DMS 273 (cell line): ENCODE data around the gene CREBRF.
"Not testable (repeated sequence)": the region's sequence is repeated elsewhere in the genome, so short reads cannot be mapped to it uniquely, and the experiment has no call there.

ENCODE experiments used
- DNase-seq: peaks from one replicate; lab custom pipeline; 2025; ENCODE audit not compliant: unreplicated experiment; lab: John Stamatoyannopoulos, UW

Gene CREBRF

DNA sequence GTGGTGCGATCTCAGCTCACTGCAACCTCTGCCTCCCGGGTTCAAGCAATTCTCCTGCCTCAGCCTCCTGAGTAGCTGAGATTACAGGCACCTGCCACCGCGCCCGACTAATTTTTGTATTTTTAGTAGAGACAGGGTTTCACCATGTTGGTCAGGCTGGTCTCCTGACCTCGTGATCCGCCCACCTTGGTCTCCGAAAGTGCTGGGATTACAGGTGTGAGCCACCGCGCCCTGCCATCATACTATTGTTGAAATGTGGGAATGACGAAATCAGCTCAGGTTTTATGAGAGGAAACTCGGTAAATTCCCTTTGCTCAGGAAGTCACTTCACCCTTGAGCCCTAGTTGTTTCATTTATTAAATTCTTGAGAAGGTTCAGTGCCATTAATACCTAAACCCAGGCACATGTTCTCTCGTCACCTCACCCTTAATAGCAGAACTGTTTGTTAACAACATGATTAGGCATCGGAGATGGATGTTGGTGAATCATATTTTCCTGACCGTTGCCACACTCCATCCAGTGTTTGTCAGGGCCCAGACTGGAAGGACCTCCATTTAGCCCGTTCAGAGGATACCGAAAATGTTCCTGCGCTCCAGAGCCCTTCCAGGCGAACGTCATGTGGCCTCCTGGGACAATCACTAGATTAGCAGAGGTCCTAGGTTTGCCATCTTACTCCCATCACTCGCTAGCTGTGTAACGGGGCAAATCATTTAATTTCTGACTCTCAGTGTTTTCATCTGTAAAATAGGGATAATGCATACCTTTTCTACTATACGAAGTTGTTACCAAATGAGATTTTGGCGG is 20.0 kb upstream of the CREBRF start:
- DNase-seq, result no peak

GRCh38 chr5:173039188-173039587 is 17.0 kb upstream of the CREBRF start:
- no peak for DNase-seq

GRCh38 chr5:173039964-173040363 is 16.2 kb upstream of the CREBRF start:
- no peak for DNase-seq

- no peak for DNase-seq
Observed at GRCh38 chr5:173041881-173042762, 14.0 kb upstream of the CREBRF start.

DNA sequence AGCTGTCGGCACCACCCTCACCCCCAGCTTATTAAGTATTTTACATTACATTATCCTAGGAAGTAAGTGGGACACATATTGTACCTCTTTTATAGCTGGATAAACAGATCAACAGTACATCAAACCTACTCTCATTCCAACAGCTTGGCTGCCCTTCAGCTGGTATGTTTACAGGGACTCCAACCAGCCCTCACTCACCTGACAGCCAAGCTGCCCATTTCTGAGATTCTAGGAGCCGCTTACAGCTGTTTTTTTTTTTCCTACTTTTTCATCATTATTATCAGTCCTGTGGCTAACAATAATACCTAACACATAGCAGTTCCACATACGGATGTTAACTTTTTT is 13.4 kb upstream of the CREBRF start:
- DNase-seq, result no peak

GRCh38 chr5:173045474-173045873 is 10.7 kb upstream of the CREBRF start:
- DNase-seq, result no peak

DNA sequence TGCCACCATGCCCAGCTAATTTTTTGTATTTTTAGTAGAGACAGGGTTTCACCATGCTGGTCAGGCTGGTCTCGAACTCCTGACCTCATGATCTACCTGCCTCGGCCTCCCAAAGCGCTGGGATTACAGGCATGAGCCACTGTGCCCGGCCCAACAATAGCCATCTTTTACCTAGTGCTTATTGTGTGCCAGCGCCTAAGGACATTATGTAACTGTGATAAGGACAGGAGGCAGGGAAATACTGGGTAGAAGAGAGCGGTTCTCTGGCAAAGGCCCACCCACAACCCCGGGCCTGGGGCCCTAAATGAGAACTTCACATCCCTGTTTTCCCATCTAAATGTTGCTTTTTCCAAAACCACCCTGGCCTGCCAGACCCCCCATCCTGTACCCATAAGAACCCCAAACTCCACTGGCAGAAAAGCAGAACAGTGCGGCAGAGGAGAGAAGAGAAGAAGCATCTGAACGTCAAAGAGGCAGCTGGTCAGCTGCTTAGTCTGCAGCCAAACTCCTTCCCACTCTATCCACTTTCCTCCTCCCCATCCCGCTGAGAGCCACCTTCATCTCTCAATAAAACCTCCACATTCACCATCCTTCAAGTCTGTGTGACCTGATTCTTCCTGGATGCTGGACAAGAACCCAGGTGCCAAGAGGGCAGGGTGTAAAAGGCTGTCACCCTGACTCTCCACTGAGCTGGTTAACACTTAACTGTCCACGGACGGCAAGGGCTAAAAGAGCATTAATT is 8.9 kb upstream of the CREBRF start:
- not testable (repeated sequence) for DNase-seq

GRCh38 chr5:173047838-173048105 is 8.4 kb upstream of the CREBRF start:
- no peak for DNase-seq

GRCh38 chr5:173050791-173051190 is 5.4 kb upstream of the CREBRF start:
- DNase-seq, result no peak

DNA sequence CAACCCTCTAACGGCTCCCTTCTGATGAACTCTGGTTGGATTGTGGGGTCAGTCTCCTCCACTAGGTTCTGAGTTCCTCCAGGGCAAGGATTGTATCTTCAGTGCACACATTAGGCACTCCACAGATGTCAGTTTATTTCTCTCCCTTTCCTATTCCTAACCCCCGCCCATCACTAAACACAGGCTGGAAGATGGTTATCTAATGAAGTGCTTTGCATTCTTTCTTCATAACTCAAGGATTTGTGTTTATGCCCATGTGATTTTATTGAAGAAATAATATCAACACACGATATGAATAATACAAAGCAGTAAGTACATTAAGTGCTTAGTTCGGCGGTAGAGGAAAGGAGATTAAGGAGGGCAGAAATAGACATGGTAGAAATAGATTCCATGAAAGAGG is 4.4 kb upstream of the CREBRF start:
- DNase-seq, result no peak

DNA sequence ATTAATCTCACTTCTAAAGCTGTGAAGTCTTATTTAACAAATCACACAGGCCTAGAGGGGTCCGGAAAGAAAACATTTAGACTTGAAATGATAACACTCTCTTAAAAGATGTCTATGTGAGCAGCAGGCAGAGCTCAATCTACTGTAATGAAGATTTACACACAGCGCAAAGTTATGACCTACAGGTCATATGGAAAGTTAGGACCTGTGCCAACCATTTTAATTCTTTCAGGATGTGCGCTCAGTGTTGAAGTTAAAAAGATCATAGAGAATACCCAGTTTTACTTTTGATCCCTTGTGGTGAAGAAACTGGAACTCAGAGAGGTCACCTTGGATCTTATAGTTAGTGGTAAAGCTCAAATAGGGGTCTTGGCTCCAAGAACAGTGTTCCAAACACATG is 3.1 kb upstream of the CREBRF start:
- DNase-seq, result no peak

DNA sequence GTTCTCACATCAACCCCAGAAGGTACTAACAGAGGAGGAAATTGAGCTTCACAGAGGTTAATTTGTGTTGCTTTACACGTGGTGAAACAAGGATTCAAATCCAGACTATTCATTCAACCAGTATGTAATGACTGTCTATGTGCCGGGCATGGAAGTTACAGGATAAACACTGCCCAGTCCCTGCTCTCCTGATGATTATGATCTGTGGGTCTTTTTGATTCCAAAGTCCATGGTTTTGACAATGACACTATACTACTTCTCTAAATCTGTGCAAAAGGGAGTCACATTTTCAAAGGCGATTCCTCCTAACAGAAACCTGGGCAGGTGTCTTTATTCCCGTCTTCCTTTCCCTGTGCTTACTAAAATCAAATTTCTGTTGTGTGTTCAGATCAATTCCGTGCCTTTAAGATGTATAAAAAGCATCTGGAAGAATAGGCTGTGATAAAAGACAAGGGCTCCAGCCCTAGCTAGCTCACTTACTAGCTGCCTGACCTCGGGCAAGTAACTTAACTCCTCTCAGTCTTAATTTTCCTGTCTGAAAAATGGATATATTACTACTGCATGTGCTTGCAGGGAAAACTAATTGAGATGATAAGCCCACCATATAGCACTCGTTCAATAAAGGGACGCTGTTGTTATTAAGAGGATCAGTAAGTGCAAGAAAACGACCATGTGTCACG is 970 bp upstream of the CREBRF start:
- no peak for DNase-seq

- DNase-seq, result no peak
Observed at GRCh38 chr5:173055722-173055982, 500 bp upstream of the CREBRF start.

DNA sequence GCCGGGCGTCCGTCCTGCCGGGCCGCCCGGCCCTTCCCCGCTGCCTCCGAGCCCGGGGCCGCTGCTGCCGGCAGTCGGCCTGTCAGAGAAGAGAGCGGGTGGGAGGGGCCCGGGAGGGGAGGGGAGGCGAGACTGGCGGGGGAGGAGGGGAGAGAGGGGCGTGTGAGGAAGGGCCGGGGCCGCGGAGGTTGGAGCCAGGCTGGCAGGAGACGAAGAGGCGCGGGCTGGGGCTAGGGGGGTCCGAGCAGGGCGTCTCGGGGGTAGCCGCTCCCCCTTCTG is 570 bp downstream of the CREBRF start:
- DNase-seq, result peak; percentile 94

- DNase-seq, result peak; percentile 99
Observed at GRCh38 chr5:173057062-173057924, 1.1 kb downstream of the CREBRF start.

GRCh38 chr5:173062141-173062540 is 6.0 kb downstream of the CREBRF start:
- no peak for DNase-seq

DNA sequence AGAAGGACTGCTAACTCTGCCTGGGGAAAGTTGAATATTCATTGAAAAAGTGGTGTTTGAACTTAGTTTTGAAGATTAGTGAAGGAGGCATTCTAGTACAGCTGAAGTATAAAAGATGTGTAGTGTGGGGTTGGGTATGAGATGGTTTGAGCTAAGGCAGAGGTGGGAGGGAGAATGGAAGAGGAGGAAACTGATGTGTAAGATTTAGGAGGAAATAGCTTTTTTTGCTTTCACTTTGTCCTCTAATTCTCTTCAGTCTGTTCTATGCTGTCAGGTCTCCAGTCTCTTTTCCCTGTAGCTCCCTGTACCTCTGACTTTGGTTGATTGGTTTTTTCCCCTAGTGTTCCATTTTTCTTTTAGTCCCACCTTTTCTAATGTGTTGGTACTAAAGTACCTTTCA is 9.0 kb downstream of the CREBRF start:
- DNase-seq, result no peak

DNA sequence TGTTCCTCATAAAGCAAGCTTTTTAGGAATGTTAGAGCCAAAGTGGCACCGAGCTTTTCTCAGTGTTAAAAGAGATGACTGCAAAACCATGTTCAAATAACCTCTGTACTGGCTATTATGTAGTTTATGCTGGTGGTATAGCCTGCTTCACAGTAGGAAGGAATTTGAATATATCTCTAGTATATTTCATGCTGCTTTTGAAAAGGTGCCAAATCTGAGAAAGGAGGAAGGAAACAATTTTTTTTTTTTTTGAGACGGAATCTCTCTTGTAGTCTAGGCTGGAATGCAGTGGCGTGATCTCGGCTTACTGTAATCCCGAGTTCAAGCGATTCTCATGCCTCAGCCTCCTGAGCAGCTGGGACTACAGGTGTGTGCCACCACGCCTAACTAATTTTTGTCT is 13.5 kb downstream of the CREBRF start:
- DNase-seq, result no peak

DNA sequence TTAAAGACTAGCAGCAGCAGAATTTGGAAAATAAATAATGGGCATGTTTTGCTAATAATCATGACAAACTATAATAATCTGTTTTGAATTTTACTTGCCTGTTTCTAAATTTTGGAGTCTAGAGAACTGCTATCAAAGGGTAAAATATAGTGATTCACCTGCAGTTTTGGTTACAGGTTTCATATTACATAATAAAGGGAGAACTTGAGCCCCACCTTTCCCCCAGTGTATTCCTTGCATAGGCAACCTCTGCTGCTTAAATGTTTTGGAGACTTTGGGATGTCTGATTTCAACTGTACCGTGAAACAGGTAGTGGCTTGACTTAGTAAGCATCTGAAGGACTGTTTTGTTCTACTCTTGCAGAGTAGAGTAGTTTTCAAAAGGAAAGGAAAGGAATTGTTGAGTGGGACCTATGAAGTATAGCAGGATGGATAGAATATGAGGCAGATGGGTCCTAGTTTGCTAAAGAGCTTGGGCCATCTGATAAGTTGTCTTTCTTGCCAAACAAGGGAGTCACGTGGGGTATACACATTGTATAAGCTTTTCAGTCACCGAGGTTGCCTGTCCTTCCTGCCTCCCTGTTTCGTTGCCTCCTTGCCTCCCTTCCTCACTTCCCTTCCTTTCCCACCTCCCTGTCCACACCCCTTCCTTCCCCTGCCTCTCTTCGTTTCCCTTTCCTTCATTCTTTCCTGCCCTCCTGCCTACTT is 19.1 kb downstream of the CREBRF start:
- peak; percentile 39 for DNase-seq

- DNase-seq, result no peak
Observed at GRCh38 chr5:173075970-173076369, 19.8 kb downstream of the CREBRF start.
